ENCODE data around the gene SVEP1. TPM values are rescaled to one million over a fixed set of nuclear protein-coding genes. Genes with fewer than 3 reads are reported as not detected.

SVEP1 gene
- total and polyA plus RNA-seq, 10 donors = 0.98 to 44.9 (median 25.8) TPM

DNA sequence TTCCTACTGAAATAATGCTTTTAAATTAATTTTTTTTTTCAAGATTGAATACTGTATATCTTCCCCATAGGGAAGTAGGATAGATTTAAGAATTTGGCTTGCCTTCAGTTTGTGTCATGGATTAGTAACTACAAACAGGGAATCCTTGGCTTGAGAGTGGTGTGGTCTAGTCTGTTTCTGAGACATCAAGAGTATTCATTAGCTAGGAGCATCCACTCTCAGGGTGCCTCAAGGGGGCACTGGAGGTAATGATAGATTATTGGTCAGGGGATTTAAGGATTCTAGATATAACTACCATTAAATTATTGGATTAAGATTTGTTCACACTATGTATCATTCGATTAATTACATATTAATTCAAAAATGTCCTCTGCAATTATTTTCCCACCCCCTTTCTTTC is 150.1 kb downstream of the SVEP1 start:
- H3K4me1 ChIP-seq = no peaks in the 10 kb centered on the region
- no peak for DNase-seq
- no peak for TF ChIP-seq POLR2A (IDR thresholded peaks at IDR 0.05)
- no peak for TF ChIP-seq POLR2AphosphoS5 (IDR thresholded peaks at IDR 0.05)
- no peak for TF ChIP-seq CTCF (IDR thresholded peaks at IDR 0.05 in 8 of 11, conservative IDR thresholded peaks at IDR 0.05 in 3 of 11)
- no peak overlapping the region for H3K27ac ChIP-seq
- WGBS, 5 donors = 89 to 100% (median 94%) methylated on average over 1 of the region's 1 CpG
- H3K9me3 ChIP-seq = no peaks in the 10 kb centered on the region
- peaks cover 0 to 7% (median 0%) of the 10 kb centered on the region in 6 donors for H3K36me3 ChIP-seq
- H3K4me3 ChIP-seq = no peak overlapping the region
- intact Hi-C loops (cut with DNase I; ENCODE audit: low total_unique reads) = no loop called here
- no peaks in the 10 kb centered on the region for H3K27me3 ChIP-seq (replicated peaks in 1 of 7)

GRCh38 chr9:110427497-110428104 is 151.9 kb downstream of the SVEP1 start:
- Histone ChIP-seq H3K4me1 (no peaks in the 10 kb centered on the region), H3K36me3 (peaks cover 0 to 7% (median 0%) of the 10 kb centered on the region in 6 donors), H3K27me3 (replicated peaks in 1 of 7) (no peaks in the 10 kb centered on the region), H3K9me3 (no peaks in the 10 kb centered on the region), H3K27ac (no peak overlapping the region), H3K4me3 (no peak overlapping the region)
- no peak for DNase-seq
- no peak for TF ChIP-seq POLR2A (IDR thresholded peaks at IDR 0.05)
- peak in 7 of 11 experiments; percentile 19 to 47 (median 38) for TF ChIP-seq CTCF (IDR thresholded peaks at IDR 0.05 in 8 of 11, conservative IDR thresholded peaks at IDR 0.05 in 3 of 11)
- 28 to 32% (median 30%) methylated on average over 7 of the region's 7 CpGs for WGBS, 5 donors
- intact Hi-C loops (cut with DNase I; ENCODE audit: low total_unique reads) = no loop called here

DNA sequence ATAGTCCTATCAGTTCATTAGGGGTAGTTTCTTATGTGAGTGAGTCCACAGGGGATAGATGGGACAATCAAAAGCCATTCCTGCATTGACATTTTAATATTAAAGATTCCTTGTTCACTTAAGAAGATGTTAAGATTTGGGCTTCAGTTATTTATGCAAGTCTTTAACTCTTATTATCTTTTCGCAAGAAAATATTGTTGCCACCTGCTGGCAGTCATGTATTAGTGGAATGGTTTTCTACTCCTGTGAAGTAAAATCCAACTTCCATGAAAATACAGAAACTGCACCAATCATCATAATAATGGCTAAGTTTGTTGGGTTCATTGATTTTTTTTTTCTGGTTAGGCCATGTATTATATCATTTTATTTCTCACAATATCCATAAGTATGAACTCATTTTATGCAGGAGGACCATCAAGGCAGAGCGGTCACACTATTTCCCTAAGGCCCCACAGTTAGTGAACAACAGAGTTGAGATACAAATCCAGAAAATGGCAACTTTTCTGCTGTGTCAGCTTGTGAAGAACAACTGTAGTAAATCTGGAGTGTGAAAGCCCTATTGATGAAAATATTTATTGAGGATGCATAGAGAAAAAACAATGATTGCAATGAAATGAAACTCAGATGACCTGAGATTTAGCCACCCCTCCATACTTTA is 153.4 kb downstream of the SVEP1 start:
- Histone ChIP-seq H3K4me1 (no peaks in the 10 kb centered on the region), H3K4me3 (no peak overlapping the region), H3K36me3 (peaks cover 0 to 7% (median 0%) of the 10 kb centered on the region in 6 donors), H3K27ac (no peak overlapping the region), H3K9me3 (no peaks in the 10 kb centered on the region), H3K27me3 (replicated peaks in 1 of 7) (no peaks in the 10 kb centered on the region)
- 79 to 91% (median 84%) methylated on average over 2 of the region's 2 CpGs for WGBS, 5 donors
- no peak for DNase-seq
- no peak for TF ChIP-seq POLR2A (IDR thresholded peaks at IDR 0.05)
- no peak for TF ChIP-seq CTCF (IDR thresholded peaks at IDR 0.05 in 8 of 11, conservative IDR thresholded peaks at IDR 0.05 in 3 of 11)
- TF ChIP-seq POLR2AphosphoS5 (IDR thresholded peaks at IDR 0.05) = no peak
- intact Hi-C loops (cut with DNase I; ENCODE audit: low total_unique reads) = no loop called here

- H3K27me3 ChIP-seq (replicated peaks in 1 of 7) = peaks cover 0 to 5% (median 0%) of the 10 kb centered on the region in 7 donors
- H3K4me3 ChIP-seq = no peak overlapping the region
- no peaks in the 10 kb centered on the region for H3K4me1 ChIP-seq
- no peaks in the 10 kb centered on the region for H3K36me3 ChIP-seq
- no peaks in the 10 kb centered on the region for H3K9me3 ChIP-seq
- DNase-seq = no peak
- no peak overlapping the region for H3K27ac ChIP-seq
- intact Hi-C loops (cut with DNase I; ENCODE audit: low total_unique reads) = no loop called here
- WGBS, 5 donors = 71 to 87% (median 84%) methylated on average over 2 of the region's 2 CpGs
- TF ChIP-seq POLR2AphosphoS5 (IDR thresholded peaks at IDR 0.05) (no peak), CTCF (IDR thresholded peaks at IDR 0.05 in 8 of 11, conservative IDR thresholded peaks at IDR 0.05 in 3 of 11) (no peak), POLR2A (IDR thresholded peaks at IDR 0.05) (no peak)
Observed at GRCh38 chr9:110414471-110414870, 165.1 kb downstream of the SVEP1 start.
